Measurements from ENCODE around the gene CLDN3.

- TF ChIP-seq CTCF (IDR thresholded peaks at IDR 0.05) (no peak), POLR2A (IDR thresholded peaks at IDR 0.05) (no peak), EP300 (IDR thresholded peaks at IDR 0.05; ENCODE audit: low read depth) (peak; percentile 53), POLR2AphosphoS5 (IDR thresholded peaks at IDR 0.05) (peak in 2 of 3 donors; percentile 62 to 69)
These were observed 31.5 kb upstream of the CLDN3 start for GRCh38 chr7:73801577-73801976.
